Stomach smooth muscle (tissue), 2 donors: ENCODE results near the gene MCTP1.
"Not testable (repeated sequence)": the region's sequence is repeated elsewhere in the genome, so short reads cannot be mapped to it uniquely, and the experiment has no call there.

Experiments used
- H3K27ac ChIP-seq: one replicate; pipeline ENCODE4 v1.7.0; 2013; ENCODE audit warnings: mild to moderate bottlenecking, low read length, inconsistent platforms
- H3K27me3 ChIP-seq, 2 donors: one replicate each; pipeline ENCODE4 v1.7.0; 2013; ENCODE audit warnings: low read length in 2 of 2; ENCODE audit not compliant: insufficient read depth in 2 of 2, control insufficient read depth in 1 of 2
- H3K36me3 ChIP-seq, 2 donors: one replicate each; pipeline ENCODE4 v1.7.0; 2013; ENCODE audit warnings: low read length in 2 of 2; ENCODE audit not compliant: control insufficient read depth in 2 of 2, insufficient read depth in 2 of 2
- H3K4me1 ChIP-seq: one replicate; pipeline ENCODE4 v1.7.0; 2013; ENCODE audit warnings: low read length; ENCODE audit not compliant: control insufficient read depth, insufficient read depth
- H3K4me3 ChIP-seq, 2 donors: one replicate each; pipeline ENCODE4 v1.7.0; 2013; ENCODE audit warnings: low read length in 2 of 2
- H3K9ac ChIP-seq, 2 donors: one replicate each; pipeline ENCODE4 v1.7.0; 2013; ENCODE audit warnings: low read length in 2 of 2, mild to moderate bottlenecking in 1 of 2
- H3K9me3 ChIP-seq, 2 donors: one replicate each; pipeline ENCODE4 v1.7.0; 2013; ENCODE audit warnings: low read length in 2 of 2; ENCODE audit not compliant: control insufficient read depth in 2 of 2
- donor health status: healthy.
- donor health status: Pancreatic carcinoma.

MCTP1 gene

DNA sequence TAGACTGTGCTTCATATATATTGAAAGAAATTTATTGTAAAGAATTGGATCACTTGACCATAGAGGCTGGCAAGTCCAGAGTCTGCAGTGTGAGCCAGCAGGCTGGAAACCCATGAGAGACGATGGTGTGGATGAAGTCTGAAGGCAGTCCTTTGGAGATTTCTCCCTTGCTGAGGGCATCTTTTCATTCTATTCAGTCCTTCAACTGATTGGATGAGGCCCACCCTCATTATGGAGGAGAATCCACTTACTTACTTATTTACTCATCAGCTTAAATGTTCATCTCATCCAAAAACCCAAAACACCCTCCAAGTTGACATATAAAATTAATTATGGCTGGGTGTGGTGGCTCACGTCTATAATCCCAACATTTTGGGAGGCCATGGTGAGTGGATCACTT, 62.1 kb downstream of the MCTP1 start:
- Histone ChIP-seq H3K36me3 (no peaks in the 10 kb centered on the region), H3K27ac (no peak overlapping the region), H3K27me3 (no peaks in the 10 kb centered on the region), H3K4me1 (no peaks in the 10 kb centered on the region), H3K4me3 (no peak overlapping the region), H3K9me3 (no peaks in the 10 kb centered on the region), H3K9ac (no peak overlapping the region)

DNA sequence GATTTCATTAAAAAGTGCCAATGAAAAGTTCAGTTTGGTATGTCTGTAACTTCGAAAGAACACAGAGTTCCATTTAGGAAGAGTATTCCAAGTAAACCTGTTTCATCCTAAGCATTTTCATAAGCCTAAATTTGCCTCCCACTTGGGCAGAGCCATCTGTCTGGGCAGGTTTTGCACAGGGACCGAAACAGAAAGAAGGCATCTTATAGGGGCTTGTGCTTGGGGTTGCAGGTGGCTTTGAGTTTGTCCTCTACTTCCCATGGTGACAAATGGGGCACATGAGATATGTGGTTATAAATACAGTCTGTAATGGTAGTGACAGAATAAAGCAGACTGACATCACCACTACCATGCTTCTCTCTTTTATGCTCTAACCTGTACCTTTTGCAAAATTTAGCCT, 63.7 kb downstream of the MCTP1 start:
- no peak overlapping the region for H3K27ac ChIP-seq
- no peaks in the 10 kb centered on the region for H3K4me1 ChIP-seq
- no peak overlapping the region for H3K4me3 ChIP-seq
- no peaks in the 10 kb centered on the region for H3K27me3 ChIP-seq
- no peaks in the 10 kb centered on the region for H3K9me3 ChIP-seq
- H3K9ac ChIP-seq, result no peak overlapping the region
- H3K36me3 ChIP-seq, result no peaks in the 10 kb centered on the region

DNA sequence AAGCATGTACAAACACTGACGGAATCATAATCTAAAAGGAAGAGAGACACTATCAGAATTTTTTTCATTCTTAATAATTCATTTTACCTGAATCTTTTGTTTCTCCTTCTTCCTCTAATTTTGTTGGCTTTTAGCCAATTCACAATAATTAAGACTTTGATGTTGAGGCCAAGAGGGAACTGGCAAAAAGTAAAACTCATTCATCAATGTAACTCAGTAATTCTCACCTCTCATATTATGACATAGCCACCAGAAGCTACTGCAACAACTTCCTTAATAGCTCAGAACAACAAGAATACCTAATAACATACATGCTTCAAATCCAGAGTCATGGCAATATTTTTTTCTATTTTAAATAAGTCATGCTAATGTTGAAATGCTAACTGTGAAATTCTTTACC, 64.5 kb downstream of the MCTP1 start:
- no peak overlapping the region for H3K27ac ChIP-seq
- H3K27me3 ChIP-seq, result no peaks in the 10 kb centered on the region
- no peaks in the 10 kb centered on the region for H3K36me3 ChIP-seq
- H3K4me1 ChIP-seq, result no peaks in the 10 kb centered on the region
- H3K9ac ChIP-seq, result no peak overlapping the region
- H3K4me3 ChIP-seq, result no peak overlapping the region
- no peaks in the 10 kb centered on the region for H3K9me3 ChIP-seq

DNA sequence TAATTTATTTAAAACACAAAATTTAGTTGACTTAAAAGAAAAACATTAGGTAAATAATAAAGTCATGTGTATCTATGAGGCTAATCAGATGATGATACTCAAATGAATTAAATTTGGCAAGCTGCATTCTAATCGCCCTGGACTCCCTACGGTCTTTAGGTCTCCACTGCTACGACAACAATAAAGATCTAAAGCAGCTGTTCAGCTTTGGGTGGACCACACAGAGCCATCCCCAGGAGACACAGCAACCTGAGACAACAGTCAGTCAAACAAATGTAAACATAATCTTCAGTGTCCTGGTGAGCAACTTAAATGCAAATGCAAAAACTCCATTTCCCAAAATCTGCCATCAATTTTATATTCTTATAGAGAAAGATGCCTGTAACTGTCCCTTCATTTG, 65.5 kb downstream of the MCTP1 start:
- H3K9me3 ChIP-seq, result no peaks in the 10 kb centered on the region
- no peaks in the 10 kb centered on the region for H3K4me1 ChIP-seq
- H3K27me3 ChIP-seq, result no peaks in the 10 kb centered on the region
- no peak overlapping the region for H3K4me3 ChIP-seq
- H3K9ac ChIP-seq, result no peak overlapping the region
- H3K27ac ChIP-seq, result no peak overlapping the region
- H3K36me3 ChIP-seq, result no peaks in the 10 kb centered on the region

DNA sequence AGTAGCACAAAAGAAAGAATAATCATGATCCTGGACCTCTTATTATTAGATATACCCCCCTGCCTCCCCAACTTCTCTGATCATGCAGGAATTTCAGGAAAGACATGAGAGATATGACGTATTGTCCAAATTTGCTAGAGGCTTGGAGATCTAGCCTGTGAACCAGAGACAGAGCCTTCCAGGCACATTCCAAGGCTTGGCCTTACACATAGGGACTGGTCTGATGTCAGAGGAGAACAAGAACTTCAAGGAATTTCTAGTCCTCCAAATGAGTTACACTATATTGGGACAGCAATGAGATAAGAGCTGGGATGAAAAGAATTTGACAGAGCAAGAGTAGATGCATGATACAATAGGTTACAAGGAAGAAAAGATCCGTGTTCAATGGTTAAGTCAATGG, 67.0 kb downstream of the MCTP1 start:
- no peaks in the 10 kb centered on the region for H3K4me1 ChIP-seq
- no peaks in the 10 kb centered on the region for H3K9me3 ChIP-seq
- no peak overlapping the region for H3K4me3 ChIP-seq
- no peak overlapping the region for H3K27ac ChIP-seq
- H3K36me3 ChIP-seq, result no peaks in the 10 kb centered on the region
- no peak overlapping the region for H3K9ac ChIP-seq
- no peaks in the 10 kb centered on the region for H3K27me3 ChIP-seq

DNA sequence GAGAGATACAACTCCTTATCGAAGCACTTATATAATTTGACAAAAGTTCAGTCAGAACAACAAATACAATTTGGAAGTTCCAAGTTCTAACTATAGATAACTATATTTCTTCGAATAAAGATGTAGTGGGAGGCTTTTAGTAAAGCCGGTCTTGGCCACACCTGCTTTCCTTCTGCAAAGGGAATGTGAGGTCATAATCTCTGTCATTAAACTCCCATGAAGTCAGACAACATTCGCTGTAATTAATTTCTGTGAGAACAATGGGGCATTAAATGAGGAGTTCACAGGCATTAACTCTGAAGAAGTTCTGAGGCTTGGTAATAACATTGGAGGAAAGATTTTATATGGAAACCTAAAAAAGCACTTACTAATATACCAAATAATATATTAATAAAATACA, 67.5 kb downstream of the MCTP1 start:
- Histone ChIP-seq H3K9me3 (no peaks in the 10 kb centered on the region), H3K4me3 (no peak overlapping the region), H3K27me3 (no peaks in the 10 kb centered on the region)

DNA sequence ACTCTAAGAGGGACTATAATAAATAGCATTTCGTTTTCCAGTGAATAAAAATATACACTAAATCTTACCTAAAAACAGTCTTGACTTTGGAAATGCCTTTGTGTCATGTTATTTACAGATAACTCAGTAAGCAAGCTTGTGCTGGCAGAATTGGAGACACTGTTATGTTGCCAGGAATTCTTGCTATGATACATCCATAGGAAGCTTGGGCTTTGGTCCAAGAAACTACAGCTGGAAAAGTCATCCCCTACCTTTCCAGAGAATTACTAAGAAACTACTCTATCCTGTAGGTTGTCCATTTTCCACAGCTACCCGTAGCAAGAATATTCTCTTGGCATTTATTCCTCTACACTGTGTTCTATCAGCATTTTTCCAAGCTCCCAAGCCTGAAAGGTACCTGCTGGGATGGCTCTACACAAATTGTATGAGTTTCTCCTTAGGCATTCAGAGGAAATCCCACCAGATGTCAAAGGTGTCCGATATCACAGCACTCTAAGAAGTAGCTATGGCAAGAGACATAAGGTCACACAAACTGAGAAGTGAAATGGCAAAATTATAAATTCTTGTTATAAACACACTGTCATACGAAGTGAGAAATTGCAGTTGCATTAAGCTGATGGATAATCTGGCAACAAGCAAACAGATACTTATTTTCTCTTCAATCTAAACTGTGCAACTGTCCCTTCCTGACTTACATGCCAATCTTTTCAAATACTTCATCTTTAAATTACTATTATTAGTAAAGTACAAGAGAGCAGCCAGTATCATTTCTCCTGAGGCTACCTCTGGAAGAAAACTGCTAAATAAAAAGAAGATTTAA, 68.5 kb downstream of the MCTP1 start:
- Histone ChIP-seq H3K36me3 (no peaks in the 10 kb centered on the region), H3K27me3 (no peaks in the 10 kb centered on the region), H3K4me3 (no peak overlapping the region), H3K4me1 (no peaks in the 10 kb centered on the region), H3K27ac (no peak overlapping the region), H3K9ac (no peak overlapping the region), H3K9me3 (no peaks in the 10 kb centered on the region)

More for the DNA sequence above, 67.5 kb downstream of the MCTP1 start:
- Histone ChIP-seq H3K9ac (no peak overlapping the region), H3K36me3 (no peaks in the 10 kb centered on the region), H3K27ac (no peak overlapping the region), H3K4me1 (no peaks in the 10 kb centered on the region)

DNA sequence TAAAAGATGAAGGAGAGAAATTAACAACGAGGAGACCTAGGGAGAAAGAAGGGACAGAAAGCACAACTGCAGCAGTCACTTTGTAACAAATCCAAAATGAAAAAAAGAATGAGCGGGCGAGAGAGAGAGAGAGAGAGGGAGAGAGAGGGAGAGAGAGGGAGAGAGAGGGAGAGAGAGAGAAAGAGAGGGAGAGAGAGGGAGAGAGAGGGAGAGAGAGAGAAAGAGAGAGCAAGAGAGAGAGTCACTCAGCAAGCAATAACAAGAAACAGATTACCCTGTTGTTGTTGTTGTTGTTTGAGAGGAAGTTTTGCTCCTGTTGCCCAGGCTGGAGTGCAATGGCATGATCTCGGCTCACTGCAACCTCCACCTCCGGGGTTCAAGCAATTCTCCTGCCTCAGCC, 77.1 kb downstream of the MCTP1 start:
- not testable (repeated sequence) for H3K9ac ChIP-seq, H3K27me3 ChIP-seq, H3K36me3 ChIP-seq, H3K27ac ChIP-seq, H3K4me3 ChIP-seq, H3K4me1 ChIP-seq, H3K9me3 ChIP-seq

DNA sequence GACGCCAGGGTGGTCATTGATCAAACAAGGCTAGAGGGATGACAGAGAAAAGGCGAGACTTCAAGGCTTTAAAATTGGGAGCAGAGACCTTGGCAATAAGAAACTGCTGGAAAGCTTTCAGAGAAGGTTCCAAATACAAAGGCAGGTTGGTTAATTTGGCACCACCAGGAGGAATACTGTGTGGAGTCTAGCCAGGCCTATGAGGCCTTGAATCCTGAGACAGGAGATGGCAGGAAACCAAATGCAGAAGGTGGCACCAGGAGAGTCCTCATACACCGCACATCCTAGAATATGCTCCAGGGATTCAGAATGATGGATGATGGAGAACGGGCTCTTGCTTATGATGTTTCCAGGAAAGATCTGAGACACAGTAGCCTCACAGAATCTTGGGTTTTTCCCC, 90.0 kb downstream of the MCTP1 start:
- H3K27ac ChIP-seq, result no peak overlapping the region
- no peaks in the 10 kb centered on the region for H3K9me3 ChIP-seq
- H3K36me3 ChIP-seq, result no peaks in the 10 kb centered on the region
- no peak overlapping the region for H3K9ac ChIP-seq
- no peaks in the 10 kb centered on the region for H3K27me3 ChIP-seq
- H3K4me3 ChIP-seq, result no peak overlapping the region
- no peaks in the 10 kb centered on the region for H3K4me1 ChIP-seq

- Histone ChIP-seq H3K27ac (no peak overlapping the region), H3K27me3 (no peaks in the 10 kb centered on the region), H3K4me3 (no peak overlapping the region), H3K9me3 (no peaks in the 10 kb centered on the region), H3K4me1 (no peaks in the 10 kb centered on the region), H3K36me3 (no peaks in the 10 kb centered on the region), H3K9ac (no peak overlapping the region)
Observed at GRCh38 chr5:95191330-95191729, 93.6 kb downstream of the MCTP1 start.

DNA sequence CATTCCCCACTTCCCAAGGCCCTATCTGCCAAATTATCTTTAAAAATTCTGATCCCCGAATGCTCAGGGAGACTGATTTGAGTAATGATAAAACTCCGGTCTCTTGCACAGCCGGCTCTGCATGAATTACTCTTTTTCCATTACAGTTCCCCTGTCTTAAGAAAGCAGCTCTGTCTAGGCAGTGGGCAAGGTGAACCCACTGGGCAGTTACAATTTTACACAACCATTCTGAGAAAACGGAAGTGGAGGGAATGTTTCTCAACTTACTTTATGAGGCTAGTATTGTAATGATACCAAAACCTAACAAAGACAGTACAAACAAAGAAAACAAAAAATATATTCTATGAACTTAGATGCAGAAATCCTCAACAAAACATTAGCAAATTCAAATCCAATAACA, 100.0 kb downstream of the MCTP1 start:
- Histone ChIP-seq H3K4me1 (no peaks in the 10 kb centered on the region), H3K27ac (no peak overlapping the region), H3K9ac (no peak overlapping the region), H3K27me3 (no peaks in the 10 kb centered on the region), H3K4me3 (no peak overlapping the region), H3K36me3 (no peaks in the 10 kb centered on the region), H3K9me3 (no peaks in the 10 kb centered on the region)
